Measurements from ENCODE around the gene LRP3.

GRCh38 chr19:33221638-33222037, 27.5 kb downstream of the LRP3 start:
- TF ChIP-seq CTCF (IDR thresholded peaks at IDR 0.05) (no peak), POLR2A (IDR thresholded peaks at IDR 0.05) (no peak)
